Loucy (cell line): ENCODE measurements around the gene XXYLT1.

ENCODE experiments used
- CTCF ChIP-seq: fragments of 200-600 bp; sonication (generic); conservative IDR thresholded peaks from 2 replicates; pipeline ENCODE4 v1.5.1; 2014; ENCODE audit warnings: mild to moderate bottlenecking, antibody characterized with exemption, low read length
- EZH2phosphoT487 ChIP-seq: fragments of 200-600 bp; IDR thresholded peaks from 2 replicates; pipeline ENCODE4 v1.6.1; 2018; ENCODE audit warnings: antibody characterized with exemption, mild to moderate bottlenecking, moderate library complexity, borderline replicate concordance

GRCh38 chr3:195117978-195118581 lies 152.9 kb downstream of the XXYLT1 start:
- TF ChIP-seq CTCF (peak; percentile 63), EZH2phosphoT487 (no peak)
